K562 treated with DMSO at 1 percent for 48 hours (cell line): ENCODE data around the gene KATNIP. TPM values are rescaled to one million over a fixed set of nuclear protein-coding genes. Genes with fewer than 3 reads are reported as not detected.

ENCODE experiments used
- total RNA-seq: library from RNA; unstranded; fragments of 300-600 nt; gene quantifications from 2 replicates; pipeline ENCODE4 v1.2.3, GENCODE V29; 2022; ENCODE audit warnings: low replicate concordance; ENCODE audit errors: extremely low read depth

KATNIP gene
- total RNA-seq, result not detected in 2 replicates

GRCh38 chr16:27549746-27550581 lies at the start of gene KATNIP, which contains the start of gene GTF3C1:
KATNIP (plus strand) TSS chr16:27550144; CDS start chr16:27550171, 27 bp downstream.
GTF3C1 (minus strand) TSS chr16:27549913; CDS start chr16:27549890, 23 bp downstream.

Other genes with a start within 250 kb of the KATNIP start
- gene IL4R, start 236.2 kb upstream of the KATNIP start, total RNA-seq, result not detected in 2 replicates
- gene IL21R, start 148.0 kb upstream of the KATNIP start, total RNA-seq, result not detected in 2 replicates
- gene GTF3C1, start 231 bp upstream of the KATNIP start, total RNA-seq, result not detected in 2 replicates